ENCODE measurements around the gene CCDC174.
A peak's percentile ranks its signal among the peaks of the same experiment; 100 is the strongest.

Gene CCDC174

GRCh38 chr3:14605067-14605466, 46.5 kb upstream of the CCDC174 start:
- Histone ChIP-seq H3K23ac (ENCODE audit: low read depth, low read length, poor library complexity) (no peak overlapping the region), H3K9ac (ENCODE audit: low read depth, low read length, poor library complexity) (no peak overlapping the region), H2AFZ (ENCODE audit: low read length) (no peak overlapping the region), H3K36me3 (replicated peaks in 1 of 2; ENCODE audit: control insufficient read depth in 2 of 2, insufficient read depth in 2 of 2, low read length in 2 of 2) (no peaks in the 10 kb centered on the region), H4K8ac (ENCODE audit: low read depth, low read length) (peak overlapping the region; percentile 20), H3K4ac (ENCODE audit: low read length) (no peak overlapping the region), H3K4me2 (ENCODE audit: insufficient read depth, low read length, poor library complexity, severe bottlenecking) (no peak overlapping the region), H3K27me3 (ENCODE audit: control insufficient read depth in 3 of 3, insufficient read depth in 3 of 3, low read depth in 1 of 3, low read length in 3 of 3) (peaks cover 6 to 93% (median 32%) of the 10 kb centered on the region in 3 experiments), H2BK120ac (ENCODE audit: low read depth, low read length) (no peak overlapping the region), H3K14ac (ENCODE audit: low read length) (no peak overlapping the region), H3K4me3 (ENCODE audit: low read length in 2 of 2) (no peak overlapping the region), H2AK5ac (ENCODE audit: low read depth, low read length) (no peak overlapping the region), H3K79me1 (ENCODE audit: low read depth, low read length) (no peaks in the 10 kb centered on the region), H3K27ac (replicated peaks; ENCODE audit: low read length) (no peak overlapping the region), H2BK5ac (ENCODE audit: low read length) (no peak overlapping the region), H3K9me3 (replicated peaks in 1 of 2; ENCODE audit: control insufficient read depth in 2 of 2, insufficient read depth in 1 of 2, low read depth in 1 of 2, low read length in 2 of 2) (peaks cover 0 to 3% of the 10 kb centered on the region in 2 donors), H2BK12ac (ENCODE audit: low read length) (no peak overlapping the region), H3K4me1 (ENCODE audit: control insufficient read depth in 2 of 2, insufficient read depth in 1 of 2, low read depth in 1 of 2, low read length in 2 of 2) (peaks cover 0 to 6% of the 10 kb centered on the region in 2 donors), H2BK15ac (ENCODE audit: low read length) (no peak overlapping the region), H3K18ac (ENCODE audit: low read length) (no peak overlapping the region), H4K91ac (ENCODE audit: low read depth, low read length, poor library complexity) (no peak overlapping the region)
- no CpG with 5 or more reads among the region's 5 CpGs for WGBS, 2 donors (ENCODE audit: extremely low coverage in 2 of 2, insufficient read length in 2 of 2, insufficient replicate concordance in 1 of 2)
- DNase-seq (ENCODE audit: low spot score) = no peak

GRCh38 chr3:14605744-14606143, 45.8 kb upstream of the CCDC174 start:
- Histone ChIP-seq H3K4me1 (ENCODE audit: control insufficient read depth in 2 of 2, insufficient read depth in 1 of 2, low read depth in 1 of 2, low read length in 2 of 2) (peaks cover 0 to 6% of the 10 kb centered on the region in 2 donors), H3K18ac (ENCODE audit: low read length) (peak overlapping the region; percentile 32), H2AFZ (ENCODE audit: low read length) (no peak overlapping the region), H3K4me2 (ENCODE audit: insufficient read depth, low read length, poor library complexity, severe bottlenecking) (no peak overlapping the region), H2BK12ac (ENCODE audit: low read length) (no peak overlapping the region), H3K36me3 (replicated peaks in 1 of 2; ENCODE audit: control insufficient read depth in 2 of 2, insufficient read depth in 2 of 2, low read length in 2 of 2) (no peaks in the 10 kb centered on the region), H3K27ac (replicated peaks; ENCODE audit: low read length) (no peak overlapping the region), H4K8ac (ENCODE audit: low read depth, low read length) (no peak overlapping the region), H3K79me1 (ENCODE audit: low read depth, low read length) (no peaks in the 10 kb centered on the region), H2BK15ac (ENCODE audit: low read length) (no peak overlapping the region), H3K9ac (ENCODE audit: low read depth, low read length, poor library complexity) (no peak overlapping the region), H3K4me3 (ENCODE audit: low read length in 2 of 2) (no peak overlapping the region), H3K27me3 (ENCODE audit: control insufficient read depth in 3 of 3, insufficient read depth in 3 of 3, low read depth in 1 of 3, low read length in 3 of 3) (peaks cover 6 to 93% (median 26%) of the 10 kb centered on the region in 3 experiments), H2BK120ac (ENCODE audit: low read depth, low read length) (no peak overlapping the region), H2AK5ac (ENCODE audit: low read depth, low read length) (no peak overlapping the region), H3K14ac (ENCODE audit: low read length) (no peak overlapping the region), H3K23ac (ENCODE audit: low read depth, low read length, poor library complexity) (no peak overlapping the region), H3K4ac (ENCODE audit: low read length) (no peak overlapping the region), H3K9me3 (replicated peaks in 1 of 2; ENCODE audit: control insufficient read depth in 2 of 2, insufficient read depth in 1 of 2, low read depth in 1 of 2, low read length in 2 of 2) (peaks cover 0 to 3% of the 10 kb centered on the region in 2 donors), H4K91ac (ENCODE audit: low read depth, low read length, poor library complexity) (no peak overlapping the region), H2BK5ac (ENCODE audit: low read length) (no peak overlapping the region)
- no CpG with 5 or more reads among the region's 8 CpGs for WGBS, 2 donors (ENCODE audit: extremely low coverage in 2 of 2, insufficient read length in 2 of 2, insufficient replicate concordance in 1 of 2)
- no peak for DNase-seq (ENCODE audit: low spot score)

- Histone ChIP-seq H3K4ac (ENCODE audit: low read length) (no peak overlapping the region), H2BK120ac (ENCODE audit: low read depth, low read length) (no peak overlapping the region), H3K4me3 (ENCODE audit: low read length in 2 of 2) (no peak overlapping the region), H2BK15ac (ENCODE audit: low read length) (no peak overlapping the region), H3K9me3 (replicated peaks in 1 of 2; ENCODE audit: control insufficient read depth in 2 of 2, insufficient read depth in 1 of 2, low read depth in 1 of 2, low read length in 2 of 2) (peaks cover 0 to 3% of the 10 kb centered on the region in 2 donors), H2BK5ac (ENCODE audit: low read length) (no peak overlapping the region), H3K18ac (ENCODE audit: low read length) (peak overlapping the region; percentile 48), H3K9ac (ENCODE audit: low read depth, low read length, poor library complexity) (no peak overlapping the region), H2AFZ (ENCODE audit: low read length) (no peak overlapping the region), H3K4me1 (ENCODE audit: control insufficient read depth in 2 of 2, insufficient read depth in 1 of 2, low read depth in 1 of 2, low read length in 2 of 2) (peaks cover 0 to 3% of the 10 kb centered on the region in 2 donors), H3K27me3 (ENCODE audit: control insufficient read depth in 3 of 3, insufficient read depth in 3 of 3, low read depth in 1 of 3, low read length in 3 of 3) (peaks cover 1 to 83% (median 15%) of the 10 kb centered on the region in 3 experiments), H3K4me2 (ENCODE audit: insufficient read depth, low read length, poor library complexity, severe bottlenecking) (no peak overlapping the region), H4K91ac (ENCODE audit: low read depth, low read length, poor library complexity) (no peak overlapping the region), H3K27ac (replicated peaks; ENCODE audit: low read length) (no peak overlapping the region), H3K14ac (ENCODE audit: low read length) (no peak overlapping the region), H2BK12ac (ENCODE audit: low read length) (no peak overlapping the region), H3K36me3 (replicated peaks in 1 of 2; ENCODE audit: control insufficient read depth in 2 of 2, insufficient read depth in 2 of 2, low read length in 2 of 2) (no peaks in the 10 kb centered on the region), H2AK5ac (ENCODE audit: low read depth, low read length) (no peak overlapping the region), H3K23ac (ENCODE audit: low read depth, low read length, poor library complexity) (no peak overlapping the region), H4K8ac (ENCODE audit: low read depth, low read length) (no peak overlapping the region), H3K79me1 (ENCODE audit: low read depth, low read length) (no peaks in the 10 kb centered on the region)
- DNase-seq (ENCODE audit: low spot score) = no peak
- WGBS, 2 donors (ENCODE audit: extremely low coverage in 2 of 2, insufficient read length in 2 of 2, insufficient replicate concordance in 1 of 2) = no CpG with 5 or more reads among the region's 7 CpGs
Observed at GRCh38 chr3:14606669-14607339, 44.8 kb upstream of the CCDC174 start.

DNA sequence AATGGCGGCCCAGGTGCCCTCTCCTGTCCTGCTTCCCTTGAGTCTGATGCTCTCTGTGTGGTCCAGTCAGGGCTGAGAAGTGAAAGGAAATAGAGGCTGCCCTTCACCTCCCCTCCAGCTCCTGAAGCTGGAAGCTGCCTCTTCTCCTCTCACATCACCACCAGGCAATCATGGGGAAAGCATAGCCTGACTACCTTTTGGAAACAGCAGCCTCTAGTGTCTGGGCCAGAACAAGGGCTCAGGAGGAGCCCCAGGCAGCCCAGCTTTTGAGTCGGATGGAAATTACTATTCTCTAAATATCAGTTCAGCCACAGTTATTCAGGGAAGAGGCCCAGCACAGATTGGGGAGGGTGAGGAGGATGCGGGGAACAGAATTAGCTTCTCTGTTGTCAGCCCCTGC, 43.3 kb upstream of the CCDC174 start:
- H3K14ac ChIP-seq (ENCODE audit: low read length) = peak overlapping the region; percentile 57
- no peak overlapping the region for H2BK5ac ChIP-seq (ENCODE audit: low read length)
- H2AFZ ChIP-seq (ENCODE audit: low read length) = no peak overlapping the region
- H3K18ac ChIP-seq (ENCODE audit: low read length) = no peak overlapping the region
- H2BK120ac ChIP-seq (ENCODE audit: low read depth, low read length) = no peak overlapping the region
- no peak overlapping the region for H2BK15ac ChIP-seq (ENCODE audit: low read length)
- no peaks in the 10 kb centered on the region for H3K79me1 ChIP-seq (ENCODE audit: low read depth, low read length)
- H3K4me1 ChIP-seq (ENCODE audit: control insufficient read depth in 2 of 2, insufficient read depth in 1 of 2, low read depth in 1 of 2, low read length in 2 of 2) = peaks cover 0 to 1% of the 10 kb centered on the region in 2 donors
- no peak overlapping the region for H4K91ac ChIP-seq (ENCODE audit: low read depth, low read length, poor library complexity)
- H3K27me3 ChIP-seq (ENCODE audit: control insufficient read depth in 3 of 3, insufficient read depth in 3 of 3, low read depth in 1 of 3, low read length in 3 of 3) = peaks cover 0 to 82% (median 4%) of the 10 kb centered on the region in 3 experiments
- no peak overlapping the region for H2BK12ac ChIP-seq (ENCODE audit: low read length)
- H3K9me3 ChIP-seq (replicated peaks in 1 of 2; ENCODE audit: control insufficient read depth in 2 of 2, insufficient read depth in 1 of 2, low read depth in 1 of 2, low read length in 2 of 2) = peaks cover 0 to 3% of the 10 kb centered on the region in 2 donors
- H3K4ac ChIP-seq (ENCODE audit: low read length) = no peak overlapping the region
- no peak overlapping the region for H3K4me3 ChIP-seq (ENCODE audit: low read length in 2 of 2)
- peak overlapping the region; percentile 72 for H2AK5ac ChIP-seq (ENCODE audit: low read depth, low read length)
- DNase-seq (ENCODE audit: low spot score) = no peak
- H3K23ac ChIP-seq (ENCODE audit: low read depth, low read length, poor library complexity) = no peak overlapping the region
- H3K9ac ChIP-seq (ENCODE audit: low read depth, low read length, poor library complexity) = peak overlapping the region; percentile 4
- H3K4me2 ChIP-seq (ENCODE audit: insufficient read depth, low read length, poor library complexity, severe bottlenecking) = no peak overlapping the region
- no peak overlapping the region for H3K27ac ChIP-seq (replicated peaks; ENCODE audit: low read length)
- no peaks in the 10 kb centered on the region for H3K36me3 ChIP-seq (replicated peaks in 1 of 2; ENCODE audit: control insufficient read depth in 2 of 2, insufficient read depth in 2 of 2, low read length in 2 of 2)
- H4K8ac ChIP-seq (ENCODE audit: low read depth, low read length) = no peak overlapping the region
- no CpG with 5 or more reads among the region's 3 CpGs for WGBS, 2 donors (ENCODE audit: extremely low coverage in 2 of 2, insufficient read length in 2 of 2, insufficient replicate concordance in 1 of 2)

Data from neuronal stem cell (in vitro differentiated cells).